Stimulated activated CD4-positive, alpha-beta T cell treated with anti-CD3 and anti-CD28 coated beads, Interleukin-1b, Interleukin-23, amount 100 ng/mL, for 48 hours (primary cell): ENCODE measurements around the gene CLEC12A.
"Not testable (repeated sequence)": the region's sequence is repeated elsewhere in the genome, so short reads cannot be mapped to it uniquely, and the experiment has no call there.

Source experiments
- DNase-seq: peaks from one replicate; pipeline ENCODE4 v3.0.0-alpha.2; 2020

Gene CLEC12A

DNA sequence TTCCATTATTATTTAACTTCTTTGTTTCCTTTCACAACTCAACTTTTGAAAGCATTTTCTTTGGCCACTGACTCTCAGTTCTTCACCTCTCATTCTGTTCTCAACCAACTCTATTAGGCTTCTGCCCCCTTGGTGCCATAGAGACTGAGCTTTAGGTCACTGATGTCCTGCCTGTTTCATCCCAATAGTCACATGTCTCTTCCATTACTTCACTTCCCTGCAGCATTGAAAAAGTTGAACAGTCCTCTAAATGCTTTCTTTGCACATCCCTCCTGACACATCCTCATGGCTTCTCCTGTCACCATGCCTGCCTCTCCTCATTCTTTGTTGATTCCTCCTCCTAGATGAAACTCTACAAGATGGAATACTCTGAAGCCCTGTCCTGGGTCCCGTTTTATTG is 2.7 kb downstream of the CLEC12A start:
- DNase-seq, result no peak

DNA sequence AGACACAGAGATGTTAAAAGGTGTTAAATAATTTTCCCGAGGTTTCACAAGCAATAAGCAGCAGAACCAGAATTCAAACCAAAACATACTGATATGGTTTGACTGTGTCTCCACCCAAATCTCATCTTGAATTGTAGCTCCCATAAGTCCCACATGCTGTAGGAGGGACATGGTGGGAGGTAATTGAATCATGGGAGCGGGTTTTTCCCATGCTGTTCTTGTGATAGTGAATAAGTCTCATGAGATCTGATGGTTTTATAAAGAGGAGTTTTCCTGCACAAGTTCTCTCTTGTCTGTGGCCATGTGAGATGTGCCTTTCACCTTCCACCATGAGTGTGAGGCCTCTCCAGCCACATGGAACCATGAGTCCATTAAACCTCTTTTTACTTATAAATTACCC is 3.5 kb downstream of the CLEC12A start:
- DNase-seq, result not testable (repeated sequence)

DNA sequence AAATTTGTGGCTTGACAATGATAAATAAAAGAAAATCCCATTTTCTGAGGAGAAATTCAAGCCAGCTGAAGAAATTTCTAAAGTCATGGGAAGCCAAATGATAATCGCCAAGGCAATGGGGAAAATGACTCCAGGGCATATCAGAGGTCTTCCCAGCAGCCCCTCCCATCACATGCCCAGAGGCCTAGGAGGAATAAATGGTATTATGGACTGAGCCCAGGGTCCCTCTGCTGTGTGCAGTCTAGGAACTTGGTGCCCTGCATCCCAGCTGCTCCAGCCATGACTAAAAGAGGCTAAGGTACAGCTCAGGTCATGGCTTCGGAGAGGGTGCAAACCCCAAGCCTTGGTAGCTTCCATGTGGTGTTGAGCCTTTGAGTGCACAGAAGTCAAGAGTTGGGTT is 4.4 kb downstream of the CLEC12A start:
- no peak for DNase-seq

DNA sequence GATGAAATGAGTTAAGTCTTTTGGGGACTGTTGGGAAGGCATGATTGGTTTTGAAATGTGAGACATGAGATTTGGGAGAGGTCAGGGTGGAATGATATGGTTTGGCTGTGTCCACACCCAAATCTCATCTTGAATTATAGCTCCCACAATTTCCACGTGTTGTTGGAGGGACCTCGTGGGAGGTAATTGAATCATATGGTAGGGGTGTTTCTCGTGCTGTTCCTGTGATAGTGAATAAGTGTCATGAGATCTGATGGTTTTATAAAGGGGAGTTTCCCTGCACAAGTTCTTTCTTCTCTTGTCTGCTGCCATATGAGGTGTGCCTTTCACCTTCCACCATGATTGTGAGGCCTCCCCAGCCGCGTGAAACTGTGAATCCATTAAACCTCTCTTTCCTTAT is 5.4 kb downstream of the CLEC12A start:
- not testable (repeated sequence) for DNase-seq

DNA sequence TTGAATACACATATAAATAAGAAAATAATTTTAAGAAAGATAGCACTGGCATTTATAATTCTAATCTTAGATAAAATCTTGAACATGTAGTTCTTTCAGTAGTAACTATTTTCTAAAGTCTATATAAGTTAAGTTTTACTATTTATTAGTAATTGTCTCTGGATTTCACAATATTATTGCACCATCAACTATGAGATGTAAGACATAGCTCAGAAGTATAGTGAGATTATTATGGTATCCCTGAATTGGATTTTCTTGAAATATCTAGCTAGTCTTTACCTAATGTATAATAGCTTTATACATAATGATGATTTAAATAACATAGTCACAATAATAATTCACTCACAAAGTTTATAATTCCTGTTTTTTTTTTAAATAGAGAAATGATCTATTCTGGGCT is 6.7 kb downstream of the CLEC12A start:
- no peak for DNase-seq

DNA sequence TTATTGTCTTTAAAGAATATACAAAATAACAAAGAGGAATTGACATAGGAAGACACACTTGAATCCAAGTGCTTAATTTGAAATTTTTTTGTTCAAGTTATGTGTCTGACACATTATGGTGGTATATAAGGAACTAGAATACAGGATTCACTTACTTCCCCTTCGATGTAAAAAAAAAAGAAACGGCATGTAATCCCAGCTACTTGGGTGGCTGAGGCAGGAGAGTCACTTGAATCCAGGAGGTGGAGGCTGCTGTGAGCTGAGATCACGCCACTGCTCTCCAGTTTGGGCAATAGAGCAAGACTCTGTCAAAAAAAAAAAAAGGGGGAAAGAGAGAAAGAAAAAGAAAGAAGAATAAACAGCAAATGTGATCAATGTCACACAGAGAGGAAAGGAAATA is 8.9 kb downstream of the CLEC12A start:
- no peak for DNase-seq

DNA sequence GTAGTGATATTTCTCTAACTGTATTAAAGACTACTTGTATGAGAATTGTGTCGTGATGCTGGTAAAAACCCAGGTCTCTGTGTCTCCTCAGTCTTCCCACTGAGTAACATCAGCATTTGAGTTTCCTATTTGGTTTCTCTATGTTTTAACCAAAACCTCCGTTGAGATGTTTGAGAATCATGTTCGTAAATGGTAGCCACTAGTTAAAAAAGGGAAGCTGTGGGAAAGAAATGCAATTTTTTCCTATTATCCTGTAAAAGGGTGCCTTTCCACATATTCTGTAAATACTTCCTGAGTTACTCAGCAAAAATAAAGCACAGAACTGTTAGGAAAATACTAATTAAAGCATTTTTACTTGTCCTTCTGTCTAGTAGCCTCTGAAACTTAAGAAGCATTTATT is 20.7 kb downstream of the CLEC12A start:
- DNase-seq, result no peak

DNA sequence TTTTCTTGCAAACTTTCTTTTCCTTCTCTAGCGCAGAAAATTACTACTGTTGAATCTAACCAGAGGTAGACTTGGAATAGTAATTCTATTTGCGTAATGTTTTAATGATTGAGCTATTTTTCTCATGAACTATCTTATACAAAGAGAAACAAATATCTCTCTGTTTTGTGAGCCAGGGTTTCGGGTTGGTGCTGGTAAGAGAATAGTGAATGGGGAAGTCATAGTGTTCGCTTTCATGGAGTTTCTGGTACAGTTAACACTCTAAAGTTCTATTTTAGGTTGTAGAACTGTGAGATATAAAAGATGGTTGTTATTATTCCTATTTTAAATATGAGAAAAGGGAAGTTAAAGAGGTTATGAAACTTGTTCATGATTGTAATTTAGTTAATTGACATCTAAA is 21.1 kb downstream of the CLEC12A start:
- DNase-seq, result no peak

DNA sequence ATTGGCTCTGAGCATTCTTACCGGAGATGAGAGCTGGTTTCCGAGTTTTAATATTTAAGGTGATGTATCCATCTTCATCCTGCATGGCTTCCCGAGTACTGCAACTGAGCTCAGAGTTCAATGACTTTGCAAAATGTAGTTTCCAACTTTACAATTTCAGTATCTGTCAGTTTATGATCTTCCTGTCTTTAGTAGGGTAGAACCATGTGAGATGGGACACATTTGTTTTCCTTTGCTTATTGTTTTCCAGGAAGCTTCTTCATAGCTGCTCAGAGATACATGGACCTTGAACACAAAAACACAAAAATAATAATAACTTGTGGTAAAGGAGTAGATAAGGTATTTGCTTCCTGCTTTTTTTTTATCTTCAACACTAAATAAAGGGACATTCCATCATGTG is 27.8 kb downstream of the CLEC12A start, which contains the start of gene CLEC1B:
CLEC1B (minus strand) TSS at position 106 of the 400 bp plus-strand sequence; CDS start at position 85, 21 bp downstream.
- no peak for DNase-seq

DNA sequence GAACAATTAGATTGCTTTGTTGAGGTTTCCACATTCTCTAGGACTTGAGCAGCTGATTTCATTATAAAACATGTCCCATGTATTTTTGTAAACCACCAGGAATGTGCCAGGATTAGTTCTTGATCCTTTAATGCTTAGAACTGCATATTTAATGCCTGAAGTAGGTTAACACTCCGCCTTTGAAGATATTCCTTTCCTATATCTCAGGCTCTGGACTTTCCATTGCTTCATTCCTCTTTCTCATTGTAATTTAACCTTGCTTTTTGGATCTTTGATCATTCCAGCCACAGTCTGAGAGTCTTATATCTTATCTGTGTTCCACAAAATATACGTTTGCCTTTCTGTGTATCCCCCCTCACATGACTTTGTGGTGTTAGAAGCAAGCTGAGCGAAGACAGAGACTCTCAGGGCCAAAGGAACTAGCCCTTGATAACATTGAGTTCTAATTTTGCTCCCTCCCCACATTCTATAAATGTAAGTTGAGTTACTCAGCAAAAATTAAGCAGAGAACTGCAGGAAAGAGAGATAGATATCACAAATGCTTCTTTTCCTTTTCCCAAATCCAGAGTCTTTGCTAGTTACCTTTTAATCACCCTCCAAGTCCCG is 30.1 kb downstream of the CLEC12A start:
- DNase-seq, result no peak

DNA sequence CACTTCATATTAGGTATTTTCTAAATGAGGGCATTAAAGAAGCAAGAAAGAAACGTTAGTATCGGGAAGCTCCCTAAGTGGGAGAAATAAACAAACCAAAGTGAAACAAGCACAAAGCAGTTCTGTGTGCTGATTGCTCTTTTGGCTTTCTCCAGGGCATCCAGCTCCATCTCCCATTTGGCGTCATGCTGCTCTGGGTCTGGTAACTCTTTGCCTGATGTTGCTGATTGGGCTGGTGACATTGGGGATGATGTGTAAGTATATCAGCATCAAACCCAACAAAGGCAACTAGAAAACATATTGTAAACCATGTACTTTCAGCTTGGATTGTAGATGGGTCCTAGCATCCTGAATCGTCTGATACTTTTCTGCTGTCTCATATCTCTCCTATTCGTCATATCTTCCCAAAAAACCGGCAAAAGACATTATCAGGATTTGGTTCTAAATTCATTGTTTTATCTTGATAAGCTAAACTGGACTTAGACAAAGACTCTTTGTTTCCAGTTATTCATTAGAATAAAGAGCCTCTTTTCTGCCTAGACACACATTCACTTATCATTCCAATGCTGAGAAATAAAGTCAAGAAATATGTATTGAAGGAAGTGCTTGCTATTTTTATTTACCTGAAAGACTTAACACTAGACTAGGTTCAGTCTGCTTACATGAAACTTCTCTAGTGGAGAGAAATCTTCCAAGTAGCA is 41.6 kb downstream of the CLEC12A start:
- DNase-seq, result no peak

DNA sequence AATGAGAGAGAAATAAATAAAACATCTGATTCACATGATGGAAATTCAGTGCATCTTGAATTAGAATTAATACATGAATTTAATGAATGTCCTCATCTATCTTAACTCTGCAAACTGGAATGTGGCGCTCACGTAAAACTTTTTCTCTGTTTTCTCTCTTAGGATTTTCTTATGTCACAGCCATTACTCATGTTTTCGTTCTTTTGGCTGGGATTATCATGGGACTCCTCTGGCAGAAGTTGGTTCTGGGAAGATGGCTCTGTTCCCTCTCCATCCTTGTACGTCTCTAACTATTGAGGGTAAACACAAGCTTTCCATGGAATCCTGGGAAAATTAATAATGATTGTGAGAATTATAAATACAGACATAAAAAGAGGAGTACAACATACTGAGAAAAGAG is 44.2 kb downstream of the CLEC12A start:
- no peak for DNase-seq

DNA sequence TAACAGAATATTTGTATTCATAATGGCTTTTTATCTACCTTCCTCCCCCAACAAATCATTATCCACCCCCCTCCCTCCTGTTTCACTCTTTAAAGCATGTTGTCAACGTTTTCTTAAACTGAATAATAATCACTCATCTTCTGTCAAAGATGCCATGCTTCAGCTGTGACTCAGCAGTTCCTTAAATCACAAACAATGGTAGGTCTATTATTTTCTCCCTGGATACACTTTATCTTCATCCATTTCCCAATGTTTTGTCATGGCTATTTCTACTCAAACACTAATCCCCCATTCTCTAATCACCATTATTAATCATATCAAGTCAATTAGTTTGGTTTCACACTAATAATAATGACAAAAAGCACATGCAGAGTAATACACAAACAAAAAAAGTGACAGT is 45.7 kb downstream of the CLEC12A start:
- no peak for DNase-seq

DNA sequence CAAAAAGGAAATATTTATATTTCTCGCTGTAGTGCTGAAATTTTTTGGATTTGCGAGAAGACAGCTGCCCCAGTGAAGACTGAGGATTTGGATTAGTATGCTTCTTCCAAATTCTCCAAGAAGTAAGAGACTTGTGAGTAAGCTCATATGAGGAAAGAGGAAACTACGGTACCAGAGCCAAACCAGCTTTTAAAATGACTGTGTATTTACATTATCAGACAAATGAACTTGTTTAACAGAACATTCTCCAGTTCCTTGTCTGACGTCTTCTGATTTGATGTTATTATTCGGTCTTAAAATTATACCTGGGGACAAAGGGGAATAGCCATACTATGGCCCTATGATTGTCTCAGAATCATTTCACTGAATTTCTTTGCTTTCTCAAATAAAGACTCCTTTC is 47.2 kb downstream of the CLEC12A start:
- DNase-seq, result no peak

DNA sequence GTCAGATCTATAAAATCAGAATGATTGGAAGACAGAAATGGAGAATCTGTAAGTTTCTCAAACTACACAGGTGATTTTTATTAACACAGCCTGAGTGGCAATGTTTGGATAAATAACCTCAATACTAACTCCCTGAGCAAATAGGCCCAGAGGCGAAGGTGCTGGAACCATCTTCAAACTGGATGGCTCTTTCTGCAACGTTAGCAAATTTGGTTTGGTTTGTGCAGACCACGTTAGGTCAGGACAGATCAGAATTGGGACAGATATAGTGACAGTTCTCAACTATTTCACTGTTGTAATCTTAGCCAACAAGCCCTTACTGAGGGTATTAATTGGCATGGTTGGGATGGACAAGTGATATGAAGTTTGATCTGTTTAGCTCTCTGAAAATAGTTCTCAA is 50.1 kb downstream of the CLEC12A start:
- DNase-seq, result no peak

DNA sequence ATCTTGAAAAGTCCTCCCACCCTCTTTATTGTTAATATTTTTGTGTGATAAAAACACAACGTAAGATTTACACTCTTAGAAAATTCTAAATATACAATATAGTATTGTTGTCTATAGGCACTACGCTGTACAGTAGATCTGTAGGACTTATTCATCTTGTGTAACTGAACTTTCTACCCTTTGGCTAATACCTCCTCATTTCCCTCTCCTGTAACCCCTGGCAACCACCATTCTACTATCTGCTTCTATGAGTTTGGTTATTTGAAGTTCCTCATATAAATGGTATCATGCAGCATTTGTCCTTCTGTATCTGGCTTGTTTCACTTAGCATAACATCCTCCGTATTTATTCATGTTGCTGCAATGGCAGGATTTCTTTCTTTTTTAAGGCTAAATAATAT is 54.0 kb downstream of the CLEC12A start:
- no peak for DNase-seq

DNA sequence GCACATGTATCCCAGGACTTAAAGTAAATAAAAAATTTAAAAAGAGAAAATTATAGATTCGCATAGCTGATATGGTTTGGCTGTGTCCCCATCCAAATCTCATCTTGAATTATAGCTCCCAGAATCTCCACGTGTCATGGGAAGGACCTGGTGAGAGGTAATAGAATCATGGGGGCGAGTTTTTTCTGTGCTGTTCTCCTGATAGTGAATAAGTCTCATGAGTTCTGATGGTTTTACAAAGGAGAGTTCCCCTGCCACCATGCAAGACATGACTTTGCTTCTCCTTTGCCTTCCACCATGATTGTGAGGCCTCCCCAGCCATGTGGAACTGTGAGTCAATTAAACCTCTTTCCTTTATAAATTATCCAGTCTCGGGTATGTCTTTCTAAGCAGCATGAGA is 55.5 kb downstream of the CLEC12A start:
- DNase-seq, result not testable (repeated sequence)

DNA sequence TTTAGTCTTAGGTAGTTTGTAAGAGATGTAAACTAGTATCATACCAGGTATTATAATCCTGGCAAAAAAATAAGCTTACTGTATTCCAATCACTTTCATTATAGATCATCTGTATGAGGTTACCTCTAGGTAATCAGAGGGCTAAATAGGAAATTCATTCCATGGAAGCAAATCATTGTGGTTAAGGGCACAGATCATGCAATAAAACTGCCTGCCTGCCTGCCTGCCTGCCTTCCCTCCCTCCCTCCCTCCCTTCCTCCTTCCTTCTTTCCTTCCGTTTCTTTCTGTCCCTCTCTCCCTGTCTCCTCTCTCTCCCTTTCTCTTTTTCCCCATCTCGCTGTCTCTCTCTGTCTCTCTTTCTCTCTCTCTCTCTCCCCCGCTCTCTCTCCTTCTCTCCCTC is 56.1 kb downstream of the CLEC12A start:
- DNase-seq, result no peak

DNA sequence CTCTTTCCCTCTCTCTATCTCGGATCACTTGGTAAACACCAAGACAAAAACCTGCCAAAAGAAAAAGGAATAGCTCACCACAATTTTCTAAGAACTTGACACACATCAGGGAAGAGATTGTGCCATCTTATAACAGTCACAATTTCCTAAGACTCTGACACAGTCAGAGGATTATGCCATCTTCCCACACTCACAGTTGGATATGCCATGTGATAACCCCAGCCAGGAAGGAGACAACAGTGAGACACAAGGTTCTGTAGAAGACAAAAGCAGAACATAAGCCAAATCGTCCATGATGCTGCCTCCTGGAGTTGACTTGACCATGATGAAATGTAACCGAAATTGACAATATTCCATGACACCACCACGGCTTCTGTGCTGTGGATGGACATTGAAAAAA is 56.5 kb downstream of the CLEC12A start:
- no peak for DNase-seq

DNA sequence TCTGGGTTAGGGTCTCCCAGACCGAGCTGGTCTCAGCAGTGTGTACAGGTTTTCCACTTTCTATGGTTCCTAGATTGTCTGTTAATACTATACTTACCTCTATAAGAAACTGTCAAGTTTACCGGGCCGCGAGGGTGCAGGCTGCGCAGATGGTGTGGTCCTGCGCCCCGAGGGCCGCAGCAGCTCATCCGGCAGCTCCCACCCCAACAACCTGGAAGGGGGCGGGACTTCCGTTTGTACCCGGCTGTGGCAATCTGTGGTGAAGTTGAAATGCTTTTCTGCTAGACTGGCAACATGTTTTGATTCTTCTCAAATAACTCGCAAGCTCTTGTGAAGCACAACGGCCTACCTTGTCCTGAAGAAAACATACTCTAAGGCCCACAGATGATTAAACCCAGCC is 59.2 kb downstream of the CLEC12A start, which contains the start of gene CLEC9A:
CLEC9A (plus strand) TSS at position 237 of the 400 bp plus-strand sequence. CDS start 22,006 bp downstream, outside the sequence.
- no peak for DNase-seq

DNA sequence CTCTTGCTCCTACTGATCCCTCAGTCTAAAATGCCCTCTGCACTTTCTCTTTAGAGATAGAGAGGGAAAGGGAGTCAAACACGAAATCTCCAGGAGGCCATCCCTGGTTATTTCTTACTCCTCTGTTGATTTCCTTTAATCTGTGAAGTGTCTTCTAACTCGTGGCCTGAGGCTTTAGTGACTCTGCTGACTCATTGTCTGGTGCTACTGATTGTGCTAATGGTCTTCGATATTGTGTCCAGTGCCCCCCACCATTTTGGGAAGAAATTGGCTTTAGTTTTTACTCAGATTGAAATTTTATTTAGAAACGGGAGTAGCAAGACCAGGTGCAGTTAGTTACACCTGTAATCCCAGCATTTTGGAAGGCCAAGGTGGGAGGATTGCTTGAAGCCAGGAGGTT is 60.1 kb downstream of the CLEC12A start:
- DNase-seq, result no peak

DNA sequence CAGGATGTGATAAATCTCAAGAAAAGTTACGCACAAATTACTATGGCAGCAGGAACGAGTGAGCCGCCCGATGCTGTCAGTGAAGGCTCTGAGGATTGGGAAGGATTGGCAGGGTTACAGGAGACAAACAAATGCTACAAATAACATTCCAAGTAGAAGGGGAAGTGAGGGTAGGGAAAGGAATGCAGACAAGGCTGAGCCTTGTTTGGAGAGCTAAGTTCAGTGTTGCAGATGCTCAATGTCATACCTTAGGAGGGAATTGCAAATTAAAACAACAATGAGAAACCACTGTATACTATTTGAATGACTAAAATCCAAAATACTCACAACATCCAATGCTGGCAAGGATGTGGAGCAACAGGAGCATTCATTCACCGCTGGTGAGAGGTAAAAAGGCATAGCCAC is 60.6 kb downstream of the CLEC12A start:
- DNase-seq, result no peak

DNA sequence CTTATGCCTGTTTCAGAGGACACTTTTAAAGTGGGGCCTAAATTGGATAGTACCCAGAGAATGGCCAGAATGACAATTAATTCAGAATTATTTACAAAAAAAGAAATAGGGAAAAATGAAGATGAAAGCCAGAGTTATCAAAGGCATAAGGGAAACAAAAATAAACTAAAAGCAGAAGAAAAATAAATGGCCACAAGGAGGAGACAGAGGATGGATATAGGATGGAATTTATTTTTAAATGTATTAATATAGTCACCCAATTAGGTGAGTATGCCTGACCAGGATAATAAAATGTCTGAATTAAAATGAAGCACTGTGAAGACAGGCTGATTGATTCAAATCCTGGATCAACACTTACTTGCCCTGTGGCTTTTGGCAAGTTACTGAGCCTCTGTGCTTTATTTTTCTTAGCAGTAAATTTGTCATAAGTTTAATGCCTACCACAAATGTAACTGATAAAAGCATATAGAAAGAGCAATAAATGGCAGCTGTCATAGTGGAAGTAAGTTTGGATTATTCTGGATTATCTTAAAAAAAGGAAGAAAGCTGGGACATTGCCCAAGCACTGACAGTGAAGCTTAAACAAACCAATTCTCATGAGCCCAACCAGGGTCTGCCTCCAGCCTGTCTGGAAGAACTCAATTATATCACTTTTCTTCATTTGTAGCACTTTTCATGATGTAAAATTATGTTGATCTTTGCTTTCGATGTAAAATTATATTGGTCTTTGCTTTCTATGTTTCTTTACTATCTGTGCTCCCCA is 62.8 kb downstream of the CLEC12A start:
- no peak for DNase-seq
